ENCODE data around the gene DYRK2. TPM values are rescaled to one million over a fixed set of nuclear protein-coding genes. Genes with fewer than 3 reads are reported as not detected.

Gene DYRK2
- total and polyA plus RNA-seq, 2 donors (not counting 3 experiments of a cell fraction or from before 2014, with no cell fraction given), result 4.5 to 11.0 TPM

- H3K4me1 ChIP-seq (ENCODE audit: control insufficient read depth, extremely low read depth, insufficient read depth, low read length), result no peaks in the 10 kb centered on the region
Measured at GRCh38 chr12:67661311-67662021, 12.9 kb downstream of the DYRK2 start.

More at GRCh38 chr12:67661311-67662021, 12.9 kb downstream of the DYRK2 start:
- Histone ChIP-seq H3K79me2 (ENCODE audit: control insufficient read depth, insufficient read depth, low read length) (no peaks in the 10 kb centered on the region), H3K27me3 (ENCODE audit: control insufficient read depth in 2 of 2, insufficient read depth in 2 of 2, low read length in 2 of 2) (no peaks in the 10 kb centered on the region), H3K36me3 (ENCODE audit: control insufficient read depth in 2 of 2, extremely low read depth in 1 of 2, insufficient read depth in 2 of 2, low read length in 2 of 2) (peaks cover 12 to 13% of the 10 kb centered on the region in 2 experiments), H4K20me1 (replicated peaks; ENCODE audit: control insufficient read depth, extremely low read depth, insufficient read depth, low read length) (no peaks in the 10 kb centered on the region), H3K27ac (ENCODE audit: insufficient read depth, low read depth, low read length) (no peak overlapping the region), H3K9me1 (replicated peaks; ENCODE audit: control insufficient read depth, extremely low read depth, insufficient read depth, low read length) (no peaks in the 10 kb centered on the region), H3K4me2 (ENCODE audit: insufficient read depth, low read length) (no peak overlapping the region), H3K4me3 (replicated peaks in 1 of 3; ENCODE audit: insufficient read depth in 1 of 3, low read depth in 1 of 3, low read length in 3 of 3) (no peak overlapping the region), H3K9me3 (replicated peaks; ENCODE audit: control insufficient read depth, insufficient read depth, low read length) (no peaks in the 10 kb centered on the region), H2AFZ (ENCODE audit: low read depth, low read length) (no peak overlapping the region), H3K9ac (replicated peaks; ENCODE audit: extremely low read depth, insufficient read depth, low read length) (no peak overlapping the region)
- dilution Hi-C loops (cut with MboI; ENCODE audit: extremely low pct_ligation_motif_present, low sequenced_read_pairs) (no loop called here), intact Hi-C loops (cut with micrococcal nuclease) (no loop called here)
- FAIRE-seq (no peak), DNase-seq (ENCODE audit: low read depth, low spot score) (no peak)
- BruUV-seq (replicated peaks), result no TSS peak
- CTCF ChIA-PET, result no interaction called here
- POLR2A ChIA-PET, result no interaction called here
- TF ChIP-seq JUN (IDR thresholded peaks at IDR 0.05; ENCODE audit: borderline replicate concordance, insufficient read depth, insufficient read length, low read depth) (no peak), MYC (IDR thresholded peaks at IDR 0.05; ENCODE audit: low read depth, low read length) (no peak), GATA2 (IDR thresholded peaks at IDR 0.05; ENCODE audit: insufficient read depth, insufficient read length, low read depth, low read length) (no peak), MAX (IDR thresholded peaks at IDR 0.05; ENCODE audit: insufficient read depth, insufficient read length) (no peak), EZH2 (IDR thresholded peaks at IDR 0.05; ENCODE audit: borderline replicate concordance, low read depth, low read length, severe bottlenecking) (no peak), POLR2A (IDR thresholded peaks at IDR 0.05; ENCODE audit: low read depth, low read length) (no peak), FOS (IDR thresholded peaks at IDR 0.05; ENCODE audit: borderline replicate concordance, insufficient read depth, low read length) (no peak), CTCF (IDR thresholded peaks at IDR 0.05; ENCODE audit: extremely low read depth in 1 of 2, insufficient read depth in 1 of 2, low read depth in 1 of 2, low read length in 2 of 2) (no peak), POLR2AphosphoS5 (IDR thresholded peaks at IDR 0.05; ENCODE audit: insufficient read depth, low read depth, low read length) (no peak)
